Gastrocnemius medialis (tissue), 4 donors: Measurements from ENCODE around the gene XPO4. TPM values are rescaled to one million over a fixed set of nuclear protein-coding genes. Genes with fewer than 3 reads are reported as not detected.
"Not testable (repeated sequence)": the region's sequence is repeated elsewhere in the genome, so short reads cannot be mapped to it uniquely, and the experiment has no call there.

Experiments
- ATAC-seq, 2 donors: fragments of 150-250 bp; one replicate each; pipeline ENCODE4 v1.9.1; 2016
- DNase-seq, 2 donors: peaks; one replicate each; pipeline ENCODE4 v3.0.0-alpha.2; 2019
- H3K27ac ChIP-seq, 4 donors: fragments of 200-600 bp; sonication (generic); 1 replicate in 1 of 4; 2 replicates in 3 of 4; pipeline ENCODE4 v1.5.1; 2016 to 2018; ENCODE audit warnings: mild to moderate bottlenecking in 2 of 4, moderate library complexity in 1 of 4
- H3K27me3 ChIP-seq, 3 donors: fragments of 200-600 bp; sonication (generic) in 2 of 3; 1 replicate in 1 of 3; 2 replicates in 2 of 3; pipeline versions ENCODE4 v1.5.1 to v1.6.0; 2016 to 2019; ENCODE audit warnings: mild to moderate bottlenecking in 1 of 3, moderate library complexity in 1 of 3
- H3K36me3 ChIP-seq, 2 donors: fragments of 200-600 bp; sonication (generic) in 1 of 2; one replicate each; pipeline ENCODE4 v1.5.1; 2017 to 2018
- H3K4me1 ChIP-seq, 2 donors: fragments of 200-600 bp; sonication (generic) in 1 of 2; one replicate each; pipeline ENCODE4 v1.5.1; 2016 to 2017; ENCODE audit warnings: mild to moderate bottlenecking in 2 of 2
- H3K4me3 ChIP-seq, 4 donors: fragments of 200-600 bp; sonication (generic) in 3 of 4; 1 replicate in 1 of 4; 2 replicates in 3 of 4; pipeline ENCODE4 v1.5.1; 2016 to 2019; ENCODE audit warnings: mild to moderate bottlenecking in 2 of 4
- H3K9me3 ChIP-seq, 3 donors: fragments of 200-600 bp; sonication (generic) in 2 of 3; 1 replicate in 1 of 3; 2 replicates in 2 of 3; pipeline ENCODE4 v1.5.1; 2016 to 2019
- POLR2A ChIP-seq, 2 donors: fragments of 450-650 bp; IDR thresholded peaks; one replicate each; pipeline ENCODE4 v1.6.1; 2017; ENCODE audit warnings: antibody characterized with exemption in 2 of 2, mild to moderate bottlenecking in 2 of 2, moderate library complexity in 2 of 2
- in situ Hi-C, 4 donors: fragments of 200-750 bp; cut with MboI; loops; one replicate each; pipeline versions ENCODE4 v1.15.0 to v1.8.0; 2017; ENCODE audit warnings: low sequenced_read_pairs in 4 of 4
- intact Hi-C: fragments of 100-400 bp; cut with DNase I; formaldehyde crosslinking; loops from one replicate; pipeline ENCODE4 v1.15.1; 2023; ENCODE audit warnings: low total_unique reads
- total RNA-seq, 4 donors: library from RNA; depleted of rRNA; stranded (reverse); fragments of >200 nt; gene quantifications; one replicate each; pipeline versions ENCODE4 v1.1.0 to v1.2.3, GENCODE V29; 2016
- TF ChIP-seq, protein P1 (sequence below), 5 experiments: fragments of 450-650 bp in 3 of 5; fragments of 200-600 bp in 2 of 5; sonication (generic) in 2 of 5; IDR thresholded peaks in 4 of 5; conservative IDR thresholded peaks in 1 of 5; 1 replicate in 4 of 5; 2 replicates in 1 of 5; pipeline ENCODE4 v1.5.1; 2016 to 2019; ENCODE audit warnings: antibody characterized with exemption in 5 of 5, mild to moderate bottlenecking in 3 of 5, moderate library complexity in 3 of 5

The XPO4 gene
- total RNA-seq = 10 to 100 TPM; 10.0 to 18.7 (median 14.7) TPM

DNA sequence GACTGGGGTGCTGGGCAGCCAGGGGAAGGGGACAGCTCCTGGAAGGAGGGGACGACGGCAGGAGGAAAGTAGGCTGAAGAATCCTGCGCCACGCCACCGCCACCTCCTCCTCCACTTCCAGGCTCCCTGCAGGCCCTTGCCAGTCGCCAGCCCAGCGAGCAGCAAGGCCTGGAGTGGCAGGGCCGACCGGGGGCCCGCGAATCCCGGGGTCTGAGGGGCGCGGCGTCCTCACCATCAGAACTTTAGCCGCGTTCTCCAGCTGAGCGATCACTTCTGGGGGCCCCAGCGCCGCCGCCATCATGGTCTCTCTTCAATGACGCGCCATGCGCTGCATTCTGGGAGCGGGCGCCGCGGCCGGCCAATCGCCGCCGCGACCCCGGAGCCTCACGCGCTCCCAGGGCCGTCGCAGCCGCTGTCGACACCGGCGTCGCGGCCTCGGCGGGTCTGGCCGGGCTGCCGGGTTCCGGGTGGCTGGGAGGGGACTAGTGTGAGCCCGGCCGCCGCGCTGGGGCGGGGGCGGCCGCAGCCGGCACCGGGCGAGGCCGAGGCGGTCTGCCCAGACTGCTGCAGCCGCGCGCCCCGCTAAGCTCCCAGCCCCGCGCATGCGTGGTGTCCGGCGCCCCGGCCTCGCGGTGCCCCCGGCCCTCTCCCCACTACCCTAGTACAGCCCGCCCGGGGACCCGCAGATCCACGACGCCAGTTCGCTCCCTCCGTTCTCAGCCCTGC is at the start of gene XPO4:
XPO4 (minus strand) TSS at position 309 of the 726 bp plus-strand sequence; CDS start at position 301, 8 bp downstream.
- DNase-seq (peak; percentile 49 to 74), ATAC-seq (peak; percentile 93 to 96)
- no peaks in the 10 kb centered on the region for H3K27me3 ChIP-seq
- H3K9me3 ChIP-seq = no peaks in the 10 kb centered on the region
- H3K4me3 ChIP-seq = peak within 1 kb of the TSS; percentile 80 to 97 (median 92)
- in situ Hi-C loops (loop anchor here in 1 of 4 donors (25.0 kb wide), 1 partner anchor 715 kb away; the partner anchor contains the start of gene GJB2), intact Hi-C loops (loop anchor here (5.0 kb wide), 2 partner anchors 75 to 335 kb away; partner anchors contain the start of gene IFT88)
- no peaks in the 10 kb centered on the region for H3K36me3 ChIP-seq
- peak within 1 kb of the TSS; percentile 93 to 99 (median 95) for H3K27ac ChIP-seq
- H3K4me1 ChIP-seq = peaks cover 10 to 18% of the 10 kb centered on the region in 2 donors
- TF ChIP-seq POLR2A (IDR thresholded peaks at IDR 0.05) = peak; percentile 70 to 74
- TF ChIP-seq, protein P1, sequence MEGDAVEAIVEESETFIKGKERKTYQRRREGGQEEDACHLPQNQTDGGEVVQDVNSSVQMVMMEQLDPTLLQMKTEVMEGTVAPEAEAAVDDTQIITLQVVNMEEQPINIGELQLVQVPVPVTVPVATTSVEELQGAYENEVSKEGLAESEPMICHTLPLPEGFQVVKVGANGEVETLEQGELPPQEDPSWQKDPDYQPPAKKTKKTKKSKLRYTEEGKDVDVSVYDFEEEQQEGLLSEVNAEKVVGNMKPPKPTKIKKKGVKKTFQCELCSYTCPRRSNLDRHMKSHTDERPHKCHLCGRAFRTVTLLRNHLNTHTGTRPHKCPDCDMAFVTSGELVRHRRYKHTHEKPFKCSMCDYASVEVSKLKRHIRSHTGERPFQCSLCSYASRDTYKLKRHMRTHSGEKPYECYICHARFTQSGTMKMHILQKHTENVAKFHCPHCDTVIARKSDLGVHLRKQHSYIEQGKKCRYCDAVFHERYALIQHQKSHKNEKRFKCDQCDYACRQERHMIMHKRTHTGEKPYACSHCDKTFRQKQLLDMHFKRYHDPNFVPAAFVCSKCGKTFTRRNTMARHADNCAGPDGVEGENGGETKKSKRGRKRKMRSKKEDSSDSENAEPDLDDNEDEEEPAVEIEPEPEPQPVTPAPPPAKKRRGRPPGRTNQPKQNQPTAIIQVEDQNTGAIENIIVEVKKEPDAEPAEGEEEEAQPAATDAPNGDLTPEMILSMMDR (IDR thresholded peaks at IDR 0.05 in 4 of 5, conservative IDR thresholded peaks at IDR 0.05 in 1 of 5) = no peak

DNA sequence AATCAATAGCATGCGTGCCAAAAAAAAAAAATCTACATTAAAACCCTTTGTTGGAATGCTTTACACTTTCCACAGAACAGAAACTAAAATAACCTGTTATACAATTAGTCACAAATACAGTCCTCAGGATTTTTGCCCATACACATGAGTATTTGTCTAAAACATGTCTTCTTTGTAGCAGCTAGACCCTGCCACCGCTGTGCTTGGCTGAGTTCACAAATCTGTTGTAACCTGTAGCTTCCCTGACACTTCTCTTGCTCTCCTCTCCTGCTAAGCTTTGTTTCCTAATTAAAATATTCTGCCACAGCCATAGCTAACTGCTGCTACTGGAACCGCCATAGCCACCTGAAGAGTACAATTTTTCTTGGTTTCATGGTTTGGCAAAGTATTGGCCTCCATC is 45.5 kb upstream of the XPO4 start:
- H3K27me3 ChIP-seq, H3K36me3 ChIP-seq, H3K9me3 ChIP-seq, ATAC-seq, H3K4me3 ChIP-seq, intact Hi-C loops, H3K4me1 ChIP-seq, H3K27ac ChIP-seq, DNase-seq: not testable (repeated sequence)
- in situ Hi-C loops = loop anchor here (10.0 to 25.0 kb wide), 7 partner anchors 67 to 761 kb away; partner anchors contain the start of genes GJB2 (in 1 of the 4), IL17D (in 1 of the 4) and LATS2 (in 1 of the 4)

DNA sequence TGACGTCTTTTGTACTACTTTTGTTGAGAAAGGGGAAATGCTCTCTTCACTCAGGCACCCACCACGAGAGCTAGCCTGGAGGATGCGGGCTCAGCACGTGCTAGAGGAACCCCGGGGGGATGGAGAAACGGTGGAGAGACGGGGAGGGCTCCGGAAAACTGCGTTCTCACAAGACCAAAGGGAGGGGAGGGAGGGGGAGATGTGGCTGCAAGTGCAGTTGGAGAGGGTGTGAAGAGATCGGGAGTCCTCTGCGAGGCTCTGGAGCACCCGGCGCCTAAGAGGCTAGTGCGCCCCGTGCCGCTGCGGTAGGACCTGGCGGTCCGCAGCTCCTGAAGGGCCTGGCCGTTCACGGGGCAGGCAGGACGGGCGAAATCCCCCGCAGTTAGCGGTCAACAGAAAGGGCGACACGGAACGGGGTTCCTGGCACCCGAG is 43.4 kb upstream of the XPO4 start:
- in situ Hi-C loops (loop anchor here (10.0 to 25.0 kb wide), 7 partner anchors 69 to 759 kb away; partner anchors contain the start of genes GJB2 (in 1 of the 4), IL17D (in 1 of the 4) and LATS2 (in 1 of the 4)), intact Hi-C loops (no loop called here)
- ATAC-seq = no peak
- peaks cover 3 to 10% (median 5%) of the 10 kb centered on the region in 3 donors for H3K27me3 ChIP-seq
- H3K4me3 ChIP-seq = peak overlapping the region in 2 of 4 donors; percentile 22 to 39
- H3K9me3 ChIP-seq = no peaks in the 10 kb centered on the region
- H3K27ac ChIP-seq = no peak overlapping the region
- peaks cover 0 to 7% of the 10 kb centered on the region in 2 donors for H3K4me1 ChIP-seq
- no peaks in the 10 kb centered on the region for H3K36me3 ChIP-seq
- no peak for DNase-seq
- no peak for TF ChIP-seq POLR2A (IDR thresholded peaks at IDR 0.05)
- TF ChIP-seq, protein P1 (IDR thresholded peaks at IDR 0.05 in 4 of 5, conservative IDR thresholded peaks at IDR 0.05 in 1 of 5) = no peak

DNA sequence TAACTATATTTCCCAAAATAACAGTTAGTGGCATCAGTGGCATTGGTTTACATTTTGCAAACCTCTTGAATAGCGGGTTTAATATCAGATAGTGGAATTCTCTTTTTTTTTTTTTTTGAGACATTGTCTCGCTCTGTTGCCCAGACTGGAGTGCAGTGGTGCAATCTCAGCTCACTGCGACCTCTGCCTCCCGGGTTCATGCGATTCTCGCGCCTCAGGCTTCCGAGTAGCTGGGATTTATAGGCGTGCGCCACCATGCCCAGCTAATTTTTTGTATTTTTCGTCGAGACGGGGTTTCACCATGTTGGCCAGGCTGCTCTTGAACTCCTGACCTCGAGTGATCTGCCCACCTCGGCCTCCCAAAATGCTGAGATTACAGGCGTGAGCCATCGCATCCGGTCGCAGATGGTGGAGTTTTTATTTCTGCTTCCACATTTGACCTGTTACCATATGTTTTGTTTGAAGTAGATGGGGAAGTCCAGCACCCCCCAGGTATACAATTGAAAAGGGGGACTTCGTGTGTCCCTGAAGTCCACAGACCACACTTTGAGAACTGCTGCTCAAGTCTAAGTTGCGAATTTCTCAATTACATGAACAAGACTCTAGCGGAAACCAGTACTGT is 40.5 kb upstream of the XPO4 start:
- Histone ChIP-seq H3K4me1 (peaks cover 20 to 24% of the 10 kb centered on the region in 2 donors), H3K4me3 (peak overlapping the region in 3 of 4 donors; percentile 25 to 31 (median 30)), H3K36me3 (no peaks in the 10 kb centered on the region), H3K27ac (peak overlapping the region; percentile 46 to 67 (median 54)), H3K27me3 (peaks cover 3 to 10% (median 5%) of the 10 kb centered on the region in 3 donors), H3K9me3 (no peaks in the 10 kb centered on the region)
- in situ Hi-C loops (loop anchor here (5.0 to 25.0 kb wide), 11 partner anchors 72 to 756 kb away; partner anchors contain the start of genes GJB2 (in 1 of the 4), IL17D (in 1 of the 4) and LATS2 (in 1 of the 4)), intact Hi-C loops (loop anchor here (1.0 to 5.0 kb wide), 5 partner anchors 49 to 536 kb away; partner anchors contain the start of genes LATS2, MRPL57 and SKA3)
- ATAC-seq (no peak), DNase-seq (no peak)
- TF ChIP-seq, protein P1 (IDR thresholded peaks at IDR 0.05 in 4 of 5, conservative IDR thresholded peaks at IDR 0.05 in 1 of 5) = no peak
- no peak for TF ChIP-seq POLR2A (IDR thresholded peaks at IDR 0.05)

DNA sequence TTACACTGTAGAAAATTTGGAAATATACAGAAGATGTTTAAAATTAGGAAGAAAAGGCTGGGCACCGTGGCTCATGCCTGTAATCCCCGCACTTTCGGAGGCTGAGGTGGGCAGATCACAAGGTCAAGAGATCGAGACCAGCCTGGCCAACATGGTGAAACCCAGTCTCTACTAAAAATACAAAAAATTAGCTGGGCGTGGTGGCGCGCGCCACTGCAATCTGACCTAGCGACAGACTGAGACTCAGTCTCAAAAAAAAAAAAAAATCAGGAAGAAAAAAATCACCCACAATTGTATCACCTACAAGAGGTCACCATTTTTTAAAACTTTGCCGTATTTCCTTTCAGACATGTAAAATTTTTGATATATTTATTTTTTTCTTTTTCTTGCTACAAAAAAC is 38.0 kb upstream of the XPO4 start:
- intact Hi-C loops = loop anchor here (5.0 kb wide), 1 partner anchor 52 kb away; no protein-coding TSS in a partner anchor
- in situ Hi-C loops = loop anchor here (5.0 to 25.0 kb wide), 11 partner anchors 74 to 753 kb away; partner anchors contain the start of genes GJB2 (in 1 of the 4), IL17D (in 1 of the 4) and LATS2 (in 1 of the 4)
- not testable (repeated sequence) for H3K36me3 ChIP-seq, H3K27me3 ChIP-seq, DNase-seq, H3K9me3 ChIP-seq, ATAC-seq, H3K4me3 ChIP-seq
- H3K27ac ChIP-seq = peak overlapping the region; percentile 73 to 91 (median 80)
- H3K4me1 ChIP-seq = peaks cover 20 to 24% of the 10 kb centered on the region in 2 donors
